NT2/D1 (cell line): ENCODE results near the gene TEX22.

ENCODE experiments used
- DNase-seq: peaks from one replicate; pipeline ENCODE4 v3.0.0-alpha.2; 2011; ENCODE audit warnings: low read depth, low spot score
- H3K27me3 ChIP-seq: 2 replicates; pipeline ENCODE4 v1.6.0; 2011; ENCODE audit warnings: mild to moderate bottlenecking; ENCODE audit not compliant: insufficient read length, insufficient read depth
- H3K36me3 ChIP-seq: 2 replicates; pipeline ENCODE4 v1.6.1; 2011; ENCODE audit warnings: mild to moderate bottlenecking, low read length, mixed read lengths; ENCODE audit not compliant: insufficient read depth, insufficient read length
- H3K4me1 ChIP-seq: 2 replicates; pipeline ENCODE4 v1.5.1; 2011; ENCODE audit not compliant: insufficient read depth, insufficient read length
- H3K4me3 ChIP-seq: 2 replicates; pipeline ENCODE4 v1.5.1; 2011; ENCODE audit warnings: low read depth; ENCODE audit not compliant: insufficient read length
- H3K9ac ChIP-seq: 2 replicates; pipeline ENCODE4 v1.6.0; 2011; ENCODE audit warnings: low read depth; ENCODE audit not compliant: insufficient read length
- H3K9me3 ChIP-seq: 2 replicates; pipeline ENCODE4 v1.5.1; 2011; ENCODE audit warnings: mild to moderate bottlenecking, low read length; ENCODE audit not compliant: insufficient read depth
- SUZ12 ChIP-seq: IDR thresholded peaks from 2 replicates; pipeline ENCODE4 v1.6.1; 2011; ENCODE audit not compliant: insufficient read length, insufficient read depth; ENCODE audit errors: extremely low read depth
- YY1 ChIP-seq: IDR thresholded peaks from 2 replicates; pipeline ENCODE4 v1.6.1; 2011; ENCODE audit not compliant: insufficient read length, insufficient read depth
- ZNF274 ChIP-seq: IDR thresholded peaks from 2 replicates; pipeline ENCODE4 v1.6.1; 2011; ENCODE audit warnings: mild to moderate bottlenecking, low read depth, low read length

TEX22 gene

DNA sequence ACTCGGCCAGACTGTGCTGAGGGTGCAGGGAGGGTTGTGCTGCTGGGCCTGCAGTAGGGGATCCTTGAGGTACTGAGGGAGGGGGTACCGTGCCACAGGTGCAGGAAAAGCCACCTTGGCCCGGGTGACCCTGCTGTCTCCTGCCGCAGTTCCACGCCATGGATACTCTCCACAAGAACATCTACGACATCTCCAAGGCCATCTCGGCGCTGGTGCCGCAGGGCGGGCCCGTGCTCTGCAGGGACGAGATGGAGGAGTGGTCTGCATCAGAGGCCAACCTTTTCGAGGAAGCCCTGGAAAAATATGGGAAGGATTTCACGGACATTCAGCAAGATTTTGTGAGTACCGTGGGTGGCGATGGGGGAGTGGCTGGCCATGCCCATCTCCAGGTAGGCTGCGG is 62.3 kb downstream of the TEX22 start:
- H3K4me3 ChIP-seq = no peak overlapping the region
- no peak for DNase-seq

DNA sequence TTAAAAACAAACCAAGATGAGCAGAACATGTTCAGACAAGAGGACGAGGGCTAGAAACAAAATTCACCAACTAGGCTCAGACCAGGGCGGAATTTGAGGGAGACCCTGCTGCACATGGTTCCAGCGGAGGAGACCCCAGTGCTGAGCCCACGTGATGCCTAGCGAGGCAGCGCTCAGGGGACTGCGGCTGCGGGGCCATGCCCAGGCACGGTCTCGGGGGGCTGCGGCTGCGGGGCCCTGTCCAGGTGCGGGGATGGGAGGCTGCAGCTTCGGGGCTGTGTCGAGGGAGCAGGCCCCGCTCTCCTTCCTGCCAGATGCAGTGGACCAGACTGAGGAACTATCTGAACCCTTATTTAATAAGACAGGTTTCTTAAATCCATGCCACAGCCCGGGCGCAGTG is 63.6 kb downstream of the TEX22 start:
- H3K9me3 ChIP-seq = no peaks in the 10 kb centered on the region
- TF ChIP-seq YY1 (no peak), SUZ12 (no peak), ZNF274 (no peak)
- H3K36me3 ChIP-seq = peaks cover 64% of the 10 kb centered on the region
- peaks cover 12% of the 10 kb centered on the region for H3K4me1 ChIP-seq
- no peak for DNase-seq
- H3K9ac ChIP-seq = no peak overlapping the region
- H3K27me3 ChIP-seq = no peaks in the 10 kb centered on the region
- H3K4me3 ChIP-seq = no peak overlapping the region

More for the DNA sequence above, 62.3 kb downstream of the TEX22 start:
- H3K9me3 ChIP-seq = no peaks in the 10 kb centered on the region
- no peaks in the 10 kb centered on the region for H3K27me3 ChIP-seq
- H3K4me1 ChIP-seq = peaks cover 9% of the 10 kb centered on the region
- no peak for TF ChIP-seq SUZ12
- TF ChIP-seq YY1 = no peak
- no peak for TF ChIP-seq ZNF274
- peaks cover 66% of the 10 kb centered on the region for H3K36me3 ChIP-seq
- H3K9ac ChIP-seq = no peak overlapping the region
